ENCODE results near the gene SLAMF1. TPM values are rescaled to one million over a fixed set of nuclear protein-coding genes. Genes with fewer than 3 reads are reported as not detected.
"Not testable (repeated sequence)": the region's sequence is repeated elsewhere in the genome, so short reads cannot be mapped to it uniquely, and the experiment has no call there.

The SLAMF1 gene
- total and polyA plus RNA-seq, 2 experiments from 2014 or later: not detected

DNA sequence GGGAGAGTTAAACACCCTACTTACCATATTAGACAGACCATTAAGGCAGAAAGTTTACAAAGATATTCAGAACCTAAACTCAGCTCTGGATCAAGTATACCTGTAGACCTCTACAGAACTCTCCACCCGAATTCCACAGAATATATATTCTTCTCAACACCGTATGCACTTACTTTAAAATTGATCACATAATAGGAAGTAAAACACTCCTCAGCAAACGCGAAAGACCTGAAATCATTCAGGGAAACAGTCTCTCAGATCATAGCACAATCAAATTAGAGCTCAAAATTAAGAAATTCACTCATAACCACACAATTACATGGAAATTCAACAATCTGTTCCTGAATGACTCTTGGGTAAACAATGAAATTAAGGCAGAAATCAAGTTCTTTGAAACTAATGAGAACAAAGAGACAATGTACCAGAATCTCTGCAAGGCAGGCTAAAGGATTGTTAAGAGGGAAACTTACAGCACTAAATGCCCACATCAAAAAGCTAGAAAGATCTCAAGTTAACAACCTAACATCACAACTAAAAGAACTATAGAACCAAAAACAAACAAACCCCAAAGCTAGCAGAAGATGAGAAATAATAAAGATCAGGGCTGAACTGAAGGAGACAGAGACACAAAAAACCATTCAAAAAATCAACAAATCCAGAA, 86.7 kb downstream of the SLAMF1 start:
- Histone ChIP-seq H3K27me3 (ENCODE audit: insufficient read depth) (no peaks in the 10 kb centered on the region), H2AFZ (no peak overlapping the region), H3K4me1 (ENCODE audit: insufficient read depth) (no peaks in the 10 kb centered on the region), H3K79me2 (replicated peaks; ENCODE audit: insufficient read depth) (no peaks in the 10 kb centered on the region), H3K27ac (ENCODE audit: low read depth) (no peak overlapping the region), H3K36me3 (ENCODE audit: insufficient read depth) (peaks cover 3% of the 10 kb centered on the region; the same call in 1 of the 2 replicates), H3K9me2 (ENCODE audit: insufficient read depth) (peaks cover 6% of the 10 kb centered on the region; the same call in 1 of the 2 replicates), H3K4me2 (no peak overlapping the region), H4K20me1 (replicated peaks; ENCODE audit: insufficient read depth) (no peaks in the 10 kb centered on the region), H3F3A (replicated peaks; ENCODE audit: low read depth) (no peaks in the 10 kb centered on the region), H3K4me3 (no peak overlapping the region)
- no peak overlapping the region for H3K27ac Mint-ChIP-seq
- H3K36me3 Mint-ChIP-seq (ENCODE audit: low read depth): no peaks in the 10 kb centered on the region
- H3K4me3 Mint-ChIP-seq: no peak overlapping the region
- H3K4me1 Mint-ChIP-seq: no peaks in the 10 kb centered on the region
- peaks cover 16% of the 10 kb centered on the region for H3K9me3 Mint-ChIP-seq
- no peak for DNase-seq (ENCODE audit: low spot score)
- TF ChIP-seq ZNF331 (CRISPR knock-in tag; IDR thresholded peaks at IDR 0.05; ENCODE audit: low read depth): no peak
- no peak for TF ChIP-seq NANOG (IDR thresholded peaks at IDR 0.05; ENCODE audit: borderline replicate concordance)
- no peak for TF ChIP-seq JUNB (IDR thresholded peaks at IDR 0.05; ENCODE audit: unreplicated experiment)
- no peak for TF ChIP-seq POLR2AphosphoS5 (IDR thresholded peaks at IDR 0.05; ENCODE audit: low read depth)
- TF ChIP-seq, protein P1, sequence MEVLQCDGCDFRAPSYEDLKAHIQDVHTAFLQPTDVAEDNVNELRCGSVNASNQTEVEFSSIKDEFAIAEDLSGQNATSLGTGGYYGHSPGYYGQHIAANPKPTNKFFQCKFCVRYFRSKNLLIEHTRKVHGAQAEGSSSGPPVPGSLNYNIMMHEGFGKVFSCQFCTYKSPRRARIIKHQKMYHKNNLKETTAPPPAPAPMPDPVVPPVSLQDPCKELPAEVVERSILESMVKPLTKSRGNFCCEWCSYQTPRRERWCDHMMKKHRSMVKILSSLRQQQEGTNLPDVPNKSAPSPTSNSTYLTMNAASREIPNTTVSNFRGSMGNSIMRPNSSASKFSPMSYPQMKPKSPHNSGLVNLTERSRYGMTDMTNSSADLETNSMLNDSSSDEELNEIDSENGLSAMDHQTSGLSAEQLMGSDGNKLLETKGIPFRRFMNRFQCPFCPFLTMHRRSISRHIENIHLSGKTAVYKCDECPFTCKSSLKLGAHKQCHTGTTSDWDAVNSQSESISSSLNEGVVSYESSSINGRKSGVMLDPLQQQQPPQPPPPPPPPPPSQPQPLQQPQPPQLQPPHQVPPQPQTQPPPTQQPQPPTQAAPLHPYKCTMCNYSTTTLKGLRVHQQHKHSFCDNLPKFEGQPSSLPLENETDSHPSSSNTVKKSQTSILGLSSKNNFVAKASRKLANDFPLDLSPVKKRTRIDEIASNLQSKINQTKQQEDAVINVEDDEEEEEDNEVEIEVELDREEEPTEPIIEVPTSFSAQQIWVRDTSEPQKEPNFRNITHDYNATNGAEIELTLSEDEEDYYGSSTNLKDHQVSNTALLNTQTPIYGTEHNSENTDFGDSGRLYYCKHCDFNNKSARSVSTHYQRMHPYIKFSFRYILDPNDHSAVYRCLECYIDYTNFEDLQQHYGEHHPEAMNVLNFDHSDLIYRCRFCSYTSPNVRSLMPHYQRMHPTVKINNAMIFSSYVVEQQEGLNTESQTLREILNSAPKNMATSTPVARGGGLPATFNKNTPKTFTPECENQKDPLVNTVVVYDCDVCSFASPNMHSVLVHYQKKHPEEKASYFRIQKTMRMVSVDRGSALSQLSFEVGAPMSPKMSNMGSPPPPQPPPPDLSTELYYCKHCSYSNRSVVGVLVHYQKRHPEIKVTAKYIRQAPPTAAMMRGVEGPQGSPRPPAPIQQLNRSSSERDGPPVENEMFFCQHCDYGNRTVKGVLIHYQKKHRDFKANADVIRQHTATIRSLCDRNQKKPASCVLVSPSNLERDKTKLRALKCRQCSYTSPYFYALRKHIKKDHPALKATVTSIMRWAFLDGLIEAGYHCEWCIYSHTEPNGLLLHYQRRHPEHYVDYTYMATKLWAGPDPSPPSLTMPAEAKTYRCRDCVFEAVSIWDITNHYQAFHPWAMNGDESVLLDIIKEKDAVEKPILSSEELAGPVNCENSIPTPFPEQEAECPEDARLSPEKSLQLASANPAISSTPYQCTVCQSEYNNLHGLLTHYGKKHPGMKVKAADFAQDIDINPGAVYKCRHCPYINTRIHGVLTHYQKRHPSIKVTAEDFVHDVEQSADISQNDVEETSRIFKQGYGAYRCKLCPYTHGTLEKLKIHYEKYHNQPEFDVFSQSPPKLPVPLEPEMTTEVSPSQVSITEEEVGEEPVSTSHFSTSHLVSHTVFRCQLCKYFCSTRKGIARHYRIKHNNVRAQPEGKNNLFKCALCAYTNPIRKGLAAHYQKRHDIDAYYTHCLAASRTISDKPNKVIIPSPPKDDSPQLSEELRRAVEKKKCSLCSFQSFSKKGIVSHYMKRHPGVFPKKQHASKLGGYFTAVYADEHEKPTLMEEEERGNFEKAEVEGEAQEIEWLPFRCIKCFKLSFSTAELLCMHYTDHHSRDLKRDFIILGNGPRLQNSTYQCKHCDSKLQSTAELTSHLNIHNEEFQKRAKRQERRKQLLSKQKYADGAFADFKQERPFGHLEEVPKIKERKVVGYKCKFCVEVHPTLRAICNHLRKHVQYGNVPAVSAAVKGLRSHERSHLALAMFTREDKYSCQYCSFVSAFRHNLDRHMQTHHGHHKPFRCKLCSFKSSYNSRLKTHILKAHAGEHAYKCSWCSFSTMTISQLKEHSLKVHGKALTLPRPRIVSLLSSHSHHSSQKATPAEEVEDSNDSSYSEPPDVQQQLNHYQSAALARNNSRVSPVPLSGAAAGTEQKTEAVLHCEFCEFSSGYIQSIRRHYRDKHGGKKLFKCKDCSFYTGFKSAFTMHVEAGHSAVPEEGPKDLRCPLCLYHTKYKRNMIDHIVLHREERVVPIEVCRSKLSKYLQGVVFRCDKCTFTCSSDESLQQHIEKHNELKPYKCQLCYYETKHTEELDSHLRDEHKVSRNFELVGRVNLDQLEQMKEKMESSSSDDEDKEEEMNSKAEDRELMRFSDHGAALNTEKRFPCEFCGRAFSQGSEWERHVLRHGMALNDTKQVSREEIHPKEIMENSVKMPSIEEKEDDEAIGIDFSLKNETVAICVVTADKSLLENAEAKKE (CRISPR knock-in tag; IDR thresholded peaks at IDR 0.05): no peak
- TF ChIP-seq, protein P2, sequence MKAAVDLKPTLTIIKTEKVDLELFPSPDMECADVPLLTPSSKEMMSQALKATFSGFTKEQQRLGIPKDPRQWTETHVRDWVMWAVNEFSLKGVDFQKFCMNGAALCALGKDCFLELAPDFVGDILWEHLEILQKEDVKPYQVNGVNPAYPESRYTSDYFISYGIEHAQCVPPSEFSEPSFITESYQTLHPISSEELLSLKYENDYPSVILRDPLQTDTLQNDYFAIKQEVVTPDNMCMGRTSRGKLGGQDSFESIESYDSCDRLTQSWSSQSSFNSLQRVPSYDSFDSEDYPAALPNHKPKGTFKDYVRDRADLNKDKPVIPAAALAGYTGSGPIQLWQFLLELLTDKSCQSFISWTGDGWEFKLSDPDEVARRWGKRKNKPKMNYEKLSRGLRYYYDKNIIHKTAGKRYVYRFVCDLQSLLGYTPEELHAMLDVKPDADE (IDR thresholded peaks at IDR 0.05): no peak
- no peak for TF ChIP-seq EZH2 (IDR thresholded peaks at IDR 0.05; ENCODE audit: low read depth, unreplicated experiment)
- no peak for TF ChIP-seq STAT1 (IDR thresholded peaks at IDR 0.05; ENCODE audit: unreplicated experiment)
- no peak for TF ChIP-seq EZH2phosphoT487 (IDR thresholded peaks at IDR 0.05; ENCODE audit: unreplicated experiment)
- TF ChIP-seq ZNF114 (CRISPR knock-in tag; IDR thresholded peaks at IDR 0.05): no peak
- TF ChIP-seq, protein P3, sequence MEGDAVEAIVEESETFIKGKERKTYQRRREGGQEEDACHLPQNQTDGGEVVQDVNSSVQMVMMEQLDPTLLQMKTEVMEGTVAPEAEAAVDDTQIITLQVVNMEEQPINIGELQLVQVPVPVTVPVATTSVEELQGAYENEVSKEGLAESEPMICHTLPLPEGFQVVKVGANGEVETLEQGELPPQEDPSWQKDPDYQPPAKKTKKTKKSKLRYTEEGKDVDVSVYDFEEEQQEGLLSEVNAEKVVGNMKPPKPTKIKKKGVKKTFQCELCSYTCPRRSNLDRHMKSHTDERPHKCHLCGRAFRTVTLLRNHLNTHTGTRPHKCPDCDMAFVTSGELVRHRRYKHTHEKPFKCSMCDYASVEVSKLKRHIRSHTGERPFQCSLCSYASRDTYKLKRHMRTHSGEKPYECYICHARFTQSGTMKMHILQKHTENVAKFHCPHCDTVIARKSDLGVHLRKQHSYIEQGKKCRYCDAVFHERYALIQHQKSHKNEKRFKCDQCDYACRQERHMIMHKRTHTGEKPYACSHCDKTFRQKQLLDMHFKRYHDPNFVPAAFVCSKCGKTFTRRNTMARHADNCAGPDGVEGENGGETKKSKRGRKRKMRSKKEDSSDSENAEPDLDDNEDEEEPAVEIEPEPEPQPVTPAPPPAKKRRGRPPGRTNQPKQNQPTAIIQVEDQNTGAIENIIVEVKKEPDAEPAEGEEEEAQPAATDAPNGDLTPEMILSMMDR (conservative IDR thresholded peaks at IDR 0.05; ENCODE audit: low read depth in 2 of 2): no peak
- TF ChIP-seq CREB1 (CRISPR knock-in tag; IDR thresholded peaks at IDR 0.05; ENCODE audit: low read depth): no peak
- no peak for ATAC-seq
- H3K27me3 Mint-ChIP-seq (ENCODE audit: insufficient read depth, low read depth, poor library complexity): no peaks in the 10 kb centered on the region

DNA sequence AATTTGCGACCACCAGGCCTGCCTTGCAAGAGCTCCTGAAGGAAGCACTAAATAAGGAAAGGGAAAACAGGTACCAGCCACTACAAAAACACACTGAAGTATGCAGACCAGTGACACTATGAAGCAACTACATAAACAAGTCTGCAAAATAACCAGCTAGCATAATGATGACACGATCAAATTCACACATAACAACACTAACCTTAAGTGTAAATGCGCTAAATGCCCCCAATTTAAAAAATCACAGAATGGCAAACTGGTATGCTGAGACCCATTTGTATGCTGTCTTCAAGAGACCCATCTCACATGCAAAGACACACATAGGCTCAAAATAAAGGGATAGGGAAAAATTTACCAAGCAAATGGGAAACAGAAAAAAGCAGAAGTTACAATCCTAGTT, 87.4 kb downstream of the SLAMF1 start:
- not testable (repeated sequence) for H2AFZ ChIP-seq; H3K27ac Mint-ChIP-seq; H3K4me1 ChIP-seq (ENCODE audit: insufficient read depth); DNase-seq (ENCODE audit: low spot score); H3K36me3 ChIP-seq (ENCODE audit: insufficient read depth); H3K4me2 ChIP-seq; H3K9me2 ChIP-seq (ENCODE audit: insufficient read depth); H3K36me3 Mint-ChIP-seq (ENCODE audit: low read depth); H3K4me3 ChIP-seq; H3F3A ChIP-seq (replicated peaks; ENCODE audit: low read depth); H3K27me3 ChIP-seq (ENCODE audit: insufficient read depth); H3K4me1 Mint-ChIP-seq; H3K79me2 ChIP-seq (replicated peaks; ENCODE audit: insufficient read depth); H4K20me1 ChIP-seq (replicated peaks; ENCODE audit: insufficient read depth); H3K27me3 Mint-ChIP-seq (ENCODE audit: insufficient read depth, low read depth, poor library complexity); ATAC-seq; H3K4me3 Mint-ChIP-seq; H3K27ac ChIP-seq (ENCODE audit: low read depth)
- peaks cover 16% of the 10 kb centered on the region for H3K9me3 Mint-ChIP-seq

Measured in GM23338 (cell line).